ENCODE measurements around the gene LEFTY2.

LEFTY2 gene

DNA sequence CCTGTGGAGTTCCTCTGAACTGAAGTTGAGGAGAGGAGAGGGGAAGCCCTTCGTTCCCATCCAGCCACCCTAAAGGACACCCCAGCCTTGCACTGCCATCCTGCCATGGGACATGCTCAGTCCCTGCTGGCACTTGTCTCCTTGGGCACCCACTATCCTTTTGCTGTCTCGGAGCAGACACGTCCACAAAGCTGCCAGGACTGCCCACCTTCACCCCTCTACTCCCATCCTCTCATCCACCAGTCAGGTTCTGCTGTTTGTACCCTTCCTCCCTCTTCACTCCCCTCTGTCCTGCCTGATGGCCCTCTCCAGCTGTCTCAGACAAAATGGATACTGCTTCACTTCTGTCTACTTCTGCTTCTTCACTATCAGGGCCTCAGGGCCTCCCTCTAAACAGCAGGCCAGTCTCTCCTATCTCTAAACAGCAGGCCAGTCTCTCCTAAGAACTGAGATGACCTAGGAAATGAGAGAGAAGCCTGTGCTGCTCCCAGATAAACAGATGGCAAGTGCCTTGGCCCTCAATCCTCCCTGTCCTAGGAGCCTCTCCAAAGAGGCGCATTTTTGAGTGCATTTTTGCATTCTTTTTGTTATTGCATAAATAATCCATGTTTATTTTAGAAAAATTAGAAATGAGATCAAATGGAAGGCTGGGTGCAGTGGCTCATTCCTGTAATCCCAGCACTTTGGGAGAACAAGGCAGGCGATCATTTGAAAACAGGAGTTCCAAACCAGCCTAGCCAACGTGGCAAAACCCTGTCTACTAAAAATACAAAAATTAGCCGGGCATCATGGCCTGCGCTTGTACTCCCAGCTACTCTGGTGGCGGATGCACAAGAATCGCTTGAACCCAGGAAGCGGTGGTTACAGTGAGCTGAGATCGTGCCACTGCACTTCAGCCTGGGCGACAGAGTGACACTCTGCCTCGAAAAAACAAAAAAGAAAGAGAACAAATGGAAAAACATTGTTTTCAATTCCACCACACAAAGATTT is 12.5 kb downstream of the LEFTY2 start:
- no peak for DNase-seq

DNA sequence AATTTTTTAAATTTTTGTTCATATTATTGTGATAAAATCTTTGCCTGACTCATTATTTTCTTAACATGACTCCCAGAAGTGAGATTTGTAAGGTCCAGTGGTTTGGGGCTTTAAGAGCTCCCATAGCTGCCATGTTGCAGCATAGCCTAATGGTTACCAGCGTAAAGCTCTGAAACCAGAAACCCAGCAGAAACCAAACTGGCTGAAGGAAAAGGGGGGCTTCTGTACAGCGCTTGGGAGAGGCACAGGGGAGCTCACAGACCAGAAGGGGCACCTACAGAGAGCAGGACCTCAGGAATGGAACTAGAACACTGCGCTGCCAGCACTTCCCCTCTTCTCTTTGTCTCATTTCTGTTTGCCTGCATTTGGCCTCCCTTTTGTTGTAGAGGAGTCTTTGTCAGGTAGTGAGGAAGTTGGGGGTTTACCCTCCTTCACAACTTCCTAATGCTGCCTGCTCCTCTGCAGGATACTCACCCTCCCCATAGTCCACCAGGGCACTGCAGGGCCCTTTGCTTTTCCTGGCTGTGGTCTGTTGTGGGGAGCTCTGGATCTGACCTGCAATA is 14.4 kb downstream of the LEFTY2 start:
- no peak for DNase-seq

DNA sequence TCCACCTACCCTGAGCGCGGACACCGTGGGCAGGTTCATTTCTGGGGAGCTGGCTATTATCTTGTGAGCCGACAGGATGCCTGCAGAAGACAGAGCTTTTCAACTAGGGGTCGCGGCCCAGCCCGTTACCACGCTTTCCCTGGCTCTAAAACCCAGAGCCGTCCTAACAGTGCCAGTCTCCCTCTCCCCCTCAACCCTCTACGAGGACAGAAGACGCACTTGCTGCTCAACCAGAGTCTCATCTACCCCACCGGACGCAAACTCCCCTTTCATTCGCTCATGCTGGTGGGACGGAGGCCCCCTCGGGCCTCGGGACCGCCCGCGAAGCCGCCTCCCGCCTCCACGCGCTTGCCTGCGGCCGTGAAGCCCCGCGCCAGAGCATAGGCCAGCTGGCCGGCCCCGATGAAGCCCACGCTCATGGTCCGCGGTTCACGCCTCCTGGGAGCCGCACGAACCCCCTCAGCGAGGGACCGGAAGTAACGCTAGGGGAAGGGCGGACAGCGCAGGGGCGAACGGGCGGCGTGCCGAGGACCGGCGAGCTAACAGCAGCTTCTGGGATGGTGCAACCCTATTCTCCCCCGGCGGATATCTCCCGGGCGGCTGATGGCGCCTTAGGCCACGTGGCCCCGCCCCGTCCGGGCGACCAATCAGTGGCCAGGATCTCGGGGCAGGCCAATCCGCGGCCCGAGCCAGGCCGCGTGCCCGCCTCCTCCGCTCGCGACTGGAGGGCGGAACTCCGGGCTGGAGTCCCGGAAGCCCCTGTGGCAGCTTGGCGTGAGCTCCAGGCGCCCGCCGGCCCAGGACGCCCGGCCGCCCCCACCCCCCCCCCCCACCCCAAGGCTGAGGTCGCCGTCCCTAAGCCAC is 17.1 kb downstream of the LEFTY2 start, which contains the start of gene PYCR2:
Gene PYCR2, minus strand, starts transcription at position 559 of the 864 bp plus-strand sequence. Its CDS starts 140 bp downstream, at position 419.
- peak; percentile 99 for DNase-seq

DNA sequence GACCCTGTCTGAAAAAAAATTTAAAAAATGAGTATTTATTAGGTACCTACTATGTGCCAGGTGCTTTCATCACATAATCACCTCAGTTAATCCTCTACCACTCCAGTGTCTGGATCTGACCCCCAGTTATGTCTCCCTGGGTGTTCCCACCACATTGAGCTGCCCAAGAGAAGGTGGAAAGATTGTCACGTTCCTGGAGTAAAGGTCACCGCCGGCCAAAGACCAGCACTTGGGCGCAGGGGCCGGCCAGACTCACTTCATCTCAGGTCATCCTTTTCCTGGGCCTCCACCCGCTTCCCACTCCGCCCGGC is 17.7 kb downstream of the LEFTY2 start:
- no peak for DNase-seq

DNA sequence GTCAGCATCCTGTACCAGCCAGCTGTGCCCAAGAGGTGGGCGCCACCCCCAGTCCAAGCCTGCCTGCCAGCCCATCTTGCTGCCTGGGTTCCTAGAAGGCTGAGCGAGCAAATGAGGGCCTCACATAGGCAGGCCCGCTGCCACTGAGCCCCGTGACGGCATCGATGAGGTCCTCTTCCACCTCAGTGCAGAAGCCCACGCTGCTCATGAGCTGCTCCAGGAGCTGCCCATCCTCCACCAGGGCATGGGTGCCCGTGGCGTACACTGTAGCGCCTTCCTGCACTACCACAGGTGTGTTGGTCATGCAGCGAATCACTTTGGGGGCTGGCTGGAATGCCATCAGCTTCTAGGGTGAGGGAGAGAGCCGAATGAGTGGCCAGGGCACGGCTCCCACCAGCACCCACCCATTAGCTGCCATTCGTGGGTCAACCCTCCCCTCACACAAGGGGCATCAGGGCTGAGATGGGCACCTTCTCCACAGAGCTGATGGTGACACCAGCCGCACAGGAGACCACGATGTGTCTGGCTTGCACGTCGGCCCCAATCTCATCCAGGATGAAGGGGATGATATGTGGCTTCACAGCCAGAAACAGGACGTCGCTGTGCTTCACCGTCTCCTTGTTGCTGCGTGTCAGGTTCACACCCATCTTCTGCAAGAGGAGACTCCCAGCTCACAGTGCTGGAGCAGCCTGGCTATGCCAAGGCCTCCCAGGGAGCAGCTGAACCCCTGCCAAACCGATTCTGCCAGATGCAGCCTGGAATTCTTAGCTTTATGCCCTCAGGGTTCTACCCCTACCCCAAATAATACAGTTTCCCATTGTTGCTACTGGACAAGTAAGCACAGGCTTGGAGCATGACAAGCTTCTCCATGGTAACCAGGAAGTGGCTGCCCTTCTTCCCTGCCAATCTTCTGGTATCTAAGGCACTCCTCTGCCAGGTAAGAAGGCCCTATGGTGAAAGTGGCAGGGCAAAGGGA is 19.0 kb downstream of the LEFTY2 start:
- DNase-seq: no peak

DNA sequence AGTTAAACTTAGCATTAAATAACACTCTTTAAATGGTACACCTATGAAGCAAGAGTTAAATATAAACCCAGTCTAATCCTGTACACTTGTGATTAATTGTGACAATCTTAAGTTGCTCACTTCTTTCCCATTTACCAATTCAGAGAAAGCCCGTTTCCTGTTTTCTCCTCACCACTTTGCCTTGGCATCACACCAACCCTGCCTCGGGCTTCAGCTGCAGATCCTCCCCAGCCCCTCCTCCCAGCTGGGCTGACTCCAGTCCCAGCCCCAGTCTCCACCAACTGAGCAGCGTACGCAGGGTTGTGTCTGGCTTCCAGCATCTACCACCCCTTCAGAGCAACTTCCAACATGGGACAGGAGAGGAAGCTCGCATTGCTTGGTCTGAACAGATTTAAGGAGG is 21.1 kb downstream of the LEFTY2 start:
- DNase-seq: no peak

DNA sequence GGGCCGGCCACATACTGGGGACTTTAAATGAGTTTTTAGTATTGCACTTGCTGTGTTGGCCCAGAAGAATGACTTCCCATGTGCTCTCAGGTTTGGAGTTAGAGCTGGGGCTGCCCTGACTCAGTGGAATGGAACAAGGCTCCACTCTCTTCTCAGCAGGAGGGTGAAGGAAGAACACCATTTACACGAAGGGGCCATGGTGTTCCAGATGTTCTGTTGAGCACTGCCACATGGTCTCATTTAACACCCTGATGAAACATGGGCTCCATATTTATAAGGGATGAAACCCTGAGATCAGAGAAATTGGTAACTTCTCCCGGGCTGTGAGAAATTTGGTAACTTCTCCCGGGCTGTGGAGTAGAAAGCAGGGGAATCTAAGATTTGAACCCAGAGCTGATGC is 22.7 kb downstream of the LEFTY2 start:
- no peak for DNase-seq

DNA sequence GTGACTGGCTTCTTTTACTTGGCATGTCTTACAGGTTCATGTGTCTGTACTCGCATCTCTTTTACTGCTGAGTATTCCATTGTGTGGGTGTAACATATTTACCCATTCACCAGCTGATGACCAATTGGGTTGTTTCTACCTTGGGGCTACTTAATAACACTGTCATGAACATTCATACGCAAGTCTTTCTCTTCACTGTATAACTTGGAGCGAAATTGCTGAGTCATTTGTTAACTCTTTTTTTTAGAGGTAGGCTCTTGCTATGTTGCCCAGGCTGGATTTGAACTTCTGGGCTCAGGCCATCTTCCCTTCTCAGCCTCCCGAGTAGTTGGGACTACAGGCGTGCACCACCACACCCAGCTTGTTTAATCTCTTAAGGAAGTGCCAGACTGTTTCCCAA is 23.5 kb downstream of the LEFTY2 start:
- no peak for DNase-seq

DNA sequence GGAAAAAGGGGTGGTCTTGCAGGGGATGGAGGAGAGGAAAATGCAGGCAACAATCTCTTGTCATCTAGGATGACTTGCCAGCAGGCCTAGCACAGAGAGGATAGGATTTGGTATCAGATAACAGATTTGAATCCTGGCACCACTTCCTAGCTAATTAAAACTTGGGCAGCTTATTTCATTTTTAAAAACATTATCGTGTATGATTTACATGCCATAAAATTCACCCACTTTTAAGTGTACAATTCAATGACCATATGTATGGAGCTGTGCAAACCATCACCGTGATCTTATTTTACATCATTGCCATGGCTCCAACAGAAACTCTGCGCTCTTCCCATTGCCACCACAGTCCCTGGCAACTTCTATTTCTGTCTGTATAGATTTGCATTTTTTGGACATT is 23.9 kb downstream of the LEFTY2 start:
- DNase-seq: no peak

DNA sequence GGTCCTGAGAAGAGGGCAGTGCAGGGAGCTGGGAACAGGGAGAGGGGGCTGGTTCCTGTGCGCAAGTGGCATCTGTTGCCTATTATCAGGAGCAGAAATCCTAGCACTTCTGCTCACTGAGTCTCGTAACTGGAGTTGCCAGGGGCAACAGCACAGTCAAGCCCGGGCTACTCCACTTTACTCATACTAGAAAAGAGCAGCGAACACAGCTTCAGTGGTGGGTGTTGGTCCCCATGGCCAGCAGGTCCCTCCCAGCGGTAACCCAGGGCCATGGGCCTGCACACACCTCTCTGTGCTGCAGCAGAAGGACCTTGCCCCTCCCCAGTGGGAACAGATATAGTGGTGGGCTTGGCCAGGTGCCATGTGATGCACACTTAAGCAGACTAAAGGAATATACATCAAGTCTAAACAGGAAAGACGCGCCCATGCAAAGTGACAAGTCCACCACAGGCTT is 25.5 kb downstream of the LEFTY2 start:
- DNase-seq: no peak

DNA sequence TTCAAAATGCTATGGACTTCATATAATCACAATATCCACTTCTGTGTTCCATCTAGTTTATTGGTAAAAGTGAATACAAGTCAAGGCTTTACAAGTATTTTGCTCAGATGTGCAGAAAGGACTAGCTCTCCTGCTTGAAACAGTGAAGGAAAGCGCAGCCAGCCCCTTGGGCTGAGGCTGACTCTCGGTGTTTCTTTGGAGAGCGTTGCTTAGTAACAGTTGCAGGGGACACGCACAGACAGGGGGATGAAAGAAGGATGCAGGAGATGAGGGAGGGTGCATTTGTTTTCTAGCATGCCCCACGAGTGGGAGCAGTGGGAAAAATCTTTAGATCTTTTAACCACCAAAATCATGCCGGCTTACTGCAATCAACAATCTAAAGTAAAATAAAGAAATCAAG is 26.1 kb downstream of the LEFTY2 start:
- no peak for DNase-seq

DNA sequence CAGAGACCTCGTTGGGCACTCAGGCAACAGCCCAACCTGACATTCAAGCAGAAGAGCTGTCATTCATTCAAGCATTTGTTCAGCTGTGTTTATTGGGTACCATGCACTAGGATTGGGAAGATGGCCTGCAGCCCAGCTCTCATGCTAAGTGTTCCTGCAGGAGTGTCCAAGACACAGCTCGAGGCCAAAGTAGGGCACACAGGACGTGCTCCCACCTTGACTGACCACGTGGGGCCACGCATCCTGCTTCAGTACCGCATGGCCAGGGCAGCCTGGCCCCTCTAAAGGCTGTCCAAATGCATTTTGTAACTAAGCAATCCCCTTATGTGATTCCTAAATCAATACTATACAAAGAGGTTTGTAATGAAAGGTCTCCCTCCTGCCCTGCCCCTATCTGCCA is 26.6 kb downstream of the LEFTY2 start:
- no peak for DNase-seq

DNA sequence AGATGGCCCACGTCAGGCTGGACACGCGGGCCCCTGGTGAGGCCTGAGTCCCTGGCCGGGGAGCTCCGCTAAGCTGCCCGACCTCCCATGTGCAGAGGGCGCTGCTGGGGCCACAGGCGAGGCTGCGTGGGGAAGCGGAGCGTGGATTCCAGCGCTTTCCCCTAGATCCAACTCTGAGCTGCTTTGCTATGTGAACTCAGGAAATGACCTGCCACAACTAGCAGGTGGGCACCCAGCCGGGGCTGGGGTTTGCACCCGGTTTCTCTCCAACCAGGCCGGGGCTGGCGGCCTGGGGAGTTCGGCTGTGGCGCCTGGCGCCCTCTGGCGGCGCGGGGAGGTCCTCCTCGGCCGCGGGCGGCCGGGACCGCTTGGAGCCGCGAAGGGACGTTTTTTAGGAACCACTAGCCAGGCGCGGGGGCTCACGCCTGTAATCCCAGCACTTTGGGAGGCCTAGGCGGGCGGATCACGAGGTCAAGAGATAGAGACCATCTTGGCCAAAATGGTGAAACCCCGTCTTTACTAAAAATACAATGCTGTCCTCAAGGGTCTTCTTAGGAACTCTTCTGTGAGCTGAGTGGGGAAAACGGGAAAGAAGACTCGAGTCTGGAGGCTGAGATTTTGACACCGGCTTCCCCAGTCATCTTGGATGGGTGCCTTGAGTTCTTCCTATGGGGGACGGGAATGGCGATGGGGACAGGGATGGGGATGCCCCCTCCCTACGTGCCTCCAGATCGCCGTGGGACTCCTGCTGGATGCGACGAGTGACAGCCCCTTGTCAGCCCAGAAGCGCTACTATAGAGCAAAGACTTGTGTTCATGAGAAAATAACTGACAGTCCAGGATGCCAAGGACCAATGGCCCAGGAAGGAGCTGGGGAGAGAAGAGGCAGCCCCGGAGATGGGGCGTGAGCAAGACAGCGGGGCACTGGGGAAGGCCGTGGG is 29.6 kb downstream of the LEFTY2 start:
- DNase-seq: peak; percentile 89

DNA sequence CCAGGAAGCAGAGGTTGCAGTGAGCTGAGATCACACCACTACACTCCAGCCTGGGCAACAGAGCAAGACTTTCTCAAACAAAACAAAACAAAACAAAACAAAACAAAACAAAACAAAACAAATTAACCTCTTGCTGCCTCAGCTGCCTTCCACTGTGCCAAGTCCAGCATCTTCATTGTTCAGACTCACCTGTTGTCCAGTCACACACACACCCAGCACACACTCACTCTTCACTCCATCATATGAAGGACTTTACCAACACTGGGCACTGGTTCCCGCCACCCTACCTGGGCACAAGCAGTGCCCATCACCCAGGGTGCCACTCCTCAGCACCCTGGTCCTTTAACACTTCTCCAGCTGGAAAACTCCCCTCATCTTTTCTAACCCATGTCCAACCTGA is 31.5 kb downstream of the LEFTY2 start:
- DNase-seq: no peak

DNA sequence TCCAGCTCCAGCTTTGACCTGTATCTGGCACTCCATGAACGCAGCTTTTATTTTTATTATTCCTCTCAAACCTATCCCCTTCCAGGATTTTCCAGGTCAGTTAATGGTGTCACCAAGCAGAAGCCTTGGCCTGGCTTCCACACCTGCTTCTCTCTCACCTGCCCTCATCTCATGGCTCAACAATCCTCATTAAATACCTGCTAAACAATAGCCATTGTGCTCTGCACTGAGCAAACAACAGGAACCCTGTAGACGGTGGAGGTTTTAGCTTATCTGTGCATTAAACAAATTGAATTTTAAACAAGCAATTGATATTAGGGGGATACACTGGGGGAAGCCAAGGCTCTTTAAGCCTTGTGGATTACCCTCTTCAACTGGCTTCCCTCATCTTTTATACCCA is 32.2 kb downstream of the LEFTY2 start:
- DNase-seq: no peak

DNA sequence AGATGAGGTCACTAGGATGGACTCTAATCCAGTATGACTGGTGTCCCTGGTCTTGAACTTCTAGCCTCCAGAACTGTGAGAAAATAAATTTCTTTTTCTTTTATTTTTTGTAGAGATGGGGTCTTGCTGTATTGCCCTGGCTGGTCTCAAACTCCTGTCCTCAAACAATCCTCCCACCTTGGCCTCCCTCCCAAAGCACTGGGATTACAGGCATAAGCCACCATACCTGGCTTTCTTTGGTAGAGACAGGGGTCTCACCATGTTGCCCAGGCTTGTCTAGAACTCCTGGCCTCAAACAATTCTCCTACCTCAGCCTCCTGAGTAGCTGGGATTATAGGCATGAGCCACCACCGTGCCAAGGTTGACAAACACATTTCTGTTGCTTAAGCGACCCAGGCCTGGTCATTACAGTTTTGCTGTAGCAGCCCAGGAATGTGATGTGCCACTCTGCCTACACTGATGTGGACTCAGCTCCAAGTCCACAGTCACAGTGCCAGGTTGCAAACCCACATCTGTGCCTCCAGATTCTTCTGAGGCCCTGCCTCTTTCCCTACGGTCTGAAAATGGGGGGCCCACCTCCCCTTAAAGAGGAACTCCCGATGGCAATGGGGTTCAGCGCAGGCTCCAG is 32.9 kb downstream of the LEFTY2 start:
- DNase-seq: no peak

DNA sequence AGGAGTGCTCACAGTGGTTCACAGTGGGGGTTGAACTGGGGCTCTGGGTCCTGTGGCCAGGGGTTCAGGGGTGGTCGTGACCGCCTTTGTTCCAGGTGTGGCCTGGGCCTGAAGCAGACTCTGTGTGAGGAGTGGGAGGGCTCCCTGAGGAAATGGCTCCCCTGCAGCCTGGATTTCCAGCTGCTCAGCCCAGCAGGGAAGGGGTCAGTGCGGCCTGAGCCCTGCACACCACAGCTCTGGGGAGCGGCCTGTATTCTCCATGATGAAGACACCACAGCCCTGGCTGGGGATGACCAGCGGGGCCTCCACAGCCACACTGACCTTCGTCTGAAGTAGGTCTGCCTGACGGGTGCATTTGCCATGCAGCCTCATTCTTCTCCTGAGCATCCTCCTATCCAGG is 33.7 kb downstream of the LEFTY2 start:
- DNase-seq: no peak

DNA sequence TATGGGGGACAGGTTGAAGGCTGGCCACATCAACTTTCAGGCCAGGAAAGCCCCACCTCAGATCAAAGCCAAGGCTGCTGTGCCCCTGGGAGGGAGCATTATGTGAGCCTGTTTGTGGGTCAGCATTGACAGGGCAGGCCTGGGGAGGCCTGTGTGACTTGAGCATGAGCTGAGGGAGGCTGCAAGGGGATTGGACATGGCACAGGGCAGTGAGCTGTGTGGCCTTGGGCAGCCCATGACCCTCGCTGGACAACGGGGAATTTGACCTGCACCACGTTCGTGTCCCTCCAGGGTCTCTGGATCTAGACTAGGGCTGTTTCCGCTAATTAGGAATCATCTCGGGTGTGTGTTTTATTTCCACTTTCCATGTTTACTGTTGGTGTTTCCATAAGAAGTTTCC is 34.6 kb downstream of the LEFTY2 start:
- no peak for DNase-seq

DNA sequence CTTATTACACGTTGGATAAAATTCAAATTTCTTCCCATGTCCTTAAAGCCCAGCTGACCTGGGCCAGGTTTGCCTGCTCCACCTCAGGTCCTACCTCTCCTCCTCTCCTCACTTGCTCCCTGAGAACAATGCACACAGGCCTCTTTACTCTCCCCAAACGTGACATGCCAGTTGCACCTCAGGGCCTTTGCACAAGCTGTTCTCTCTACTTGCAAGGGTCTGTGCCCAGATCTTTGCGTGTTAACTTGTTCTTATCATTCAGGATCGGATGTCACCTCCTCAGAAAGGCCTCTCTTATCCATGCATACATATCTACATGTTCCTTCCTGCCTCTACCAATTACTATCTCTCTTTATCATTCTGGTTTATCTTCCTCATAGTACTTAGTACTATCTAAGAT is 37.4 kb downstream of the LEFTY2 start:
- no peak for DNase-seq

All from retina (tissue), 1 donor.